ENCODE results near the gene FAM169A. TPM values are rescaled to one million over a fixed set of nuclear protein-coding genes. Genes with fewer than 3 reads are reported as not detected.

Gene FAM169A
- total and polyA plus RNA-seq, 10 of the 15 experiments (the other 5 are each of a cell fraction or from before 2014, with no cell fraction given): 0.37 to 15.4 (median 4.7) TPM

DNA sequence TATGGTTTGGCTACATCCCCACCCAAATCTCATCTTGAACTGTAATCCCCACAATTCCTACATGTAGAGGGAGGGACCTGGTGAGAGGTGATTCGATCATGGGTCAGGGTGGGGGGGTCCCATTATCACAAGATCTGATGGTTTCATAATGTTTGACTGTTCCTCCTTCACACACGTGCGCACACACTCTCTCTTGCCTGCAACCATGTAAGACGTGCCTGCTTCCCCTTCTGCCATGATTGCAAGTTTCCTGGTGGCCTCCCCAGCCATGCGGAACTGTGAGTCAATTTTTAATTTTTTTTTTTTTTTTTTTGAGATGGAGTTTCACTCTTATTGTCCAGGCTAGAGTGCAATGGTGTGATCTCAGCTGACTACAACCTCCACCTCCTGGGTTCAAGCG is 27.0 kb downstream of the FAM169A start:
- Histone ChIP-seq H3K4me1 (ENCODE audit: control insufficient read depth, insufficient read depth, low read length) (no peaks in the 10 kb centered on the region), H3K9me3 (replicated peaks; ENCODE audit: control insufficient read depth, insufficient read depth, low read length) (peaks cover 2% of the 10 kb centered on the region; the same call in 2 of the 3 replicates), H3K79me2 (ENCODE audit: control insufficient read depth, insufficient read depth, low read length) (no peaks in the 10 kb centered on the region), H3K27me3 (replicated peaks in 1 of 2; ENCODE audit: control insufficient read depth in 2 of 2, insufficient read depth in 2 of 2, low read length in 1 of 2) (no peaks in the 10 kb centered on the region), H3K27ac (ENCODE audit: control insufficient read depth, insufficient read depth) (no peak overlapping the region), H3K36me3 (ENCODE audit: control insufficient read depth in 2 of 2, insufficient read depth in 2 of 2, low read length in 1 of 2) (no peaks in the 10 kb centered on the region), H2AFZ (ENCODE audit: control insufficient read depth, low read depth, low read length) (no peak overlapping the region), H3K9ac (ENCODE audit: control insufficient read depth, insufficient read depth, low read length) (no peak overlapping the region), H3K4me3 (no peak overlapping the region), H3K4me2 (ENCODE audit: control insufficient read depth, insufficient read depth) (no peak overlapping the region), H4K20me1 (ENCODE audit: control insufficient read depth, insufficient read depth) (no peaks in the 10 kb centered on the region)
- in situ Hi-C loops (cut with MboI): no loop called here
- TF ChIP-seq CBX5 (IDR thresholded peaks at IDR 0.05; ENCODE audit: low read depth): no peak
- TF ChIP-seq SREBF2 (IDR thresholded peaks at IDR 0.05; ENCODE audit: low read length): no peak
- peak in 1 of 2 experiments; percentile 24; a peak in 1 of 4 replicates for TF ChIP-seq BHLHE40 (IDR thresholded peaks at IDR 0.05; ENCODE audit: borderline replicate concordance in 1 of 2, low read depth in 2 of 2, low read length in 1 of 2)
- 33% methylated on average over 6 of the region's 6 CpGs for WGBS (ENCODE audit: insufficient coverage, insufficient replicate concordance, low lambda C conversion rate, missing lambda C conversion rate)
- ChIA-PET SMC1A (ENCODE audit: uncharacterized antibody, unreplicated experiment) (no interaction called here), CTCF (interaction anchor here (1.0 kb wide), 1 partner anchor 19 kb away, joined by 3 read pairs; no protein-coding TSS in a partner anchor), POLR2A (no interaction called here), RAD21 (ENCODE audit: unreplicated experiment) (no interaction called here)
- DNase-seq (ENCODE audit: low read depth, low spot score) (no peak), ATAC-seq (no peak), FAIRE-seq (no peak)
- intact Hi-C loops (cut with micrococcal nuclease; ENCODE audit: unreplicated experiment): no loop called here
- no TSS peak for BruUV-seq (replicated peaks)

DNA sequence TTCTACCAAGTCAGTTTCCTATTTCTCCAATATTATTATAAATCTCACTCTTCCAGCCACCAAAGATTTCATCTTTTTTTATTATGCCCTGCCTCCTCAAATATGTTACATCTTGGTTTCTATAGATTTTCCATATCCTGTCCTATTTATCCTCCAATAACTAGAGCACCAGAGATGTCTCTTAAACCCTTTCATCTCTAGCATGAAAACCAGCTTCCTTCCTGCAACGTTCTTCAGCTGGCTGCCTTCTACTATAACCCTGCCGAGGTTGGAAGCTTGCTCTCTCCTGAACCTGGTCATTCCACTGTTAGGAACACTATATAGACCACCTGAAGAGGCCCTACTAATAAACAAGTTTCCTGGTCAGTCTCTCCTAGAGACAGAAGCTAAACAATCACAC is 27.9 kb downstream of the FAM169A start:
- H3K9ac ChIP-seq (ENCODE audit: control insufficient read depth, insufficient read depth, low read length): no peak overlapping the region
- H3K4me1 ChIP-seq (ENCODE audit: control insufficient read depth, insufficient read depth, low read length): no peaks in the 10 kb centered on the region
- SMC1A ChIA-PET (ENCODE audit: uncharacterized antibody, unreplicated experiment): no interaction called here
- BruUV-seq (replicated peaks): no TSS peak
- no peak overlapping the region for H3K4me2 ChIP-seq (ENCODE audit: control insufficient read depth, insufficient read depth)
- in situ Hi-C loops (cut with MboI): no loop called here
- CTCF ChIA-PET: interaction anchor here (1.0 kb wide), 1 partner anchor 20 kb away, joined by 3 read pairs; no protein-coding TSS in a partner anchor
- peaks cover 2% of the 10 kb centered on the region; the same call in 2 of the 3 replicates for H3K9me3 ChIP-seq (replicated peaks; ENCODE audit: control insufficient read depth, insufficient read depth, low read length)
- H4K20me1 ChIP-seq (ENCODE audit: control insufficient read depth, insufficient read depth): no peaks in the 10 kb centered on the region
- no peaks in the 10 kb centered on the region for H3K27me3 ChIP-seq (replicated peaks in 1 of 2; ENCODE audit: control insufficient read depth in 2 of 2, insufficient read depth in 2 of 2, low read length in 1 of 2)
- ATAC-seq (no peak), DNase-seq (ENCODE audit: low read depth, low spot score) (no peak), FAIRE-seq (no peak)
- intact Hi-C loops (cut with micrococcal nuclease; ENCODE audit: unreplicated experiment): no loop called here
- H3K27ac ChIP-seq (ENCODE audit: control insufficient read depth, insufficient read depth): no peak overlapping the region
- no peak overlapping the region for H2AFZ ChIP-seq (ENCODE audit: control insufficient read depth, low read depth, low read length)
- whole genome bisulfite sequencing (ENCODE audit: insufficient coverage, insufficient replicate concordance, low lambda C conversion rate, missing lambda C conversion rate): 3% methylated on average over 2 of the region's 2 CpGs
- no peak overlapping the region for H3K4me3 ChIP-seq
- no peaks in the 10 kb centered on the region for H3K36me3 ChIP-seq (ENCODE audit: control insufficient read depth in 2 of 2, insufficient read depth in 2 of 2, low read length in 1 of 2)
- RAD21 ChIA-PET (ENCODE audit: unreplicated experiment): no interaction called here
- H3K79me2 ChIP-seq (ENCODE audit: control insufficient read depth, insufficient read depth, low read length): no peaks in the 10 kb centered on the region
- POLR2A ChIA-PET: interaction anchor here (0.6 kb wide), 1 partner anchor 74 kb away, joined by 5 read pairs; no protein-coding TSS in a partner anchor
- TF ChIP-seq PML (IDR thresholded peaks at IDR 0.05; ENCODE audit: low read length) (no peak), EZH2 (IDR thresholded peaks at IDR 0.05; ENCODE audit: borderline replicate concordance, control insufficient read depth, low read depth, low read length) (no peak), RUNX3 (IDR thresholded peaks at IDR 0.05; ENCODE audit: low read length) (no peak), WRNIP1 (IDR thresholded peaks at IDR 0.05; ENCODE audit: borderline replicate concordance, low read depth, low read length) (no peak)
- TF ChIP-seq, protein P1, sequence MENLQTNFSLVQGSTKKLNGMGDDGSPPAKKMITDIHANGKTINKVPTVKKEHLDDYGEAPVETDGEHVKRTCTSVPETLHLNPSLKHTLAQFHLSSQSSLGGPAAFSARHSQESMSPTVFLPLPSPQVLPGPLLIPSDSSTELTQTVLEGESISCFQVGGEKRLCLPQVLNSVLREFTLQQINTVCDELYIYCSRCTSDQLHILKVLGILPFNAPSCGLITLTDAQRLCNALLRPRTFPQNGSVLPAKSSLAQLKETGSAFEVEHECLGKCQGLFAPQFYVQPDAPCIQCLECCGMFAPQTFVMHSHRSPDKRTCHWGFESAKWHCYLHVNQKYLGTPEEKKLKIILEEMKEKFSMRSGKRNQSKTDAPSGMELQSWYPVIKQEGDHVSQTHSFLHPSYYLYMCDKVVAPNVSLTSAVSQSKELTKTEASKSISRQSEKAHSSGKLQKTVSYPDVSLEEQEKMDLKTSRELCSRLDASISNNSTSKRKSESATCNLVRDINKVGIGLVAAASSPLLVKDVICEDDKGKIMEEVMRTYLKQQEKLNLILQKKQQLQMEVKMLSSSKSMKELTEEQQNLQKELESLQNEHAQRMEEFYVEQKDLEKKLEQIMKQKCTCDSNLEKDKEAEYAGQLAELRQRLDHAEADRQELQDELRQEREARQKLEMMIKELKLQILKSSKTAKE (IDR thresholded peaks at IDR 0.05; ENCODE audit: low read depth, poor library complexity, severe bottlenecking): no peak
- TF ChIP-seq, protein P2, sequence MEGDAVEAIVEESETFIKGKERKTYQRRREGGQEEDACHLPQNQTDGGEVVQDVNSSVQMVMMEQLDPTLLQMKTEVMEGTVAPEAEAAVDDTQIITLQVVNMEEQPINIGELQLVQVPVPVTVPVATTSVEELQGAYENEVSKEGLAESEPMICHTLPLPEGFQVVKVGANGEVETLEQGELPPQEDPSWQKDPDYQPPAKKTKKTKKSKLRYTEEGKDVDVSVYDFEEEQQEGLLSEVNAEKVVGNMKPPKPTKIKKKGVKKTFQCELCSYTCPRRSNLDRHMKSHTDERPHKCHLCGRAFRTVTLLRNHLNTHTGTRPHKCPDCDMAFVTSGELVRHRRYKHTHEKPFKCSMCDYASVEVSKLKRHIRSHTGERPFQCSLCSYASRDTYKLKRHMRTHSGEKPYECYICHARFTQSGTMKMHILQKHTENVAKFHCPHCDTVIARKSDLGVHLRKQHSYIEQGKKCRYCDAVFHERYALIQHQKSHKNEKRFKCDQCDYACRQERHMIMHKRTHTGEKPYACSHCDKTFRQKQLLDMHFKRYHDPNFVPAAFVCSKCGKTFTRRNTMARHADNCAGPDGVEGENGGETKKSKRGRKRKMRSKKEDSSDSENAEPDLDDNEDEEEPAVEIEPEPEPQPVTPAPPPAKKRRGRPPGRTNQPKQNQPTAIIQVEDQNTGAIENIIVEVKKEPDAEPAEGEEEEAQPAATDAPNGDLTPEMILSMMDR (IDR thresholded peaks at IDR 0.05 in 2 of 3, conservative IDR thresholded peaks at IDR 0.05 in 1 of 3; ENCODE audit: control insufficient read depth in 2 of 3, extremely low read depth in 1 of 3, insufficient read depth in 1 of 3, low read depth in 3 of 3, low read length in 3 of 3): no peak
